Astrocyte (in vitro differentiated cells and primary cell): ENCODE measurements around the gene CCNF. TPM values are rescaled to one million over a fixed set of nuclear protein-coding genes. Genes with fewer than 3 reads are reported as not detected.

Source experiments
- DNase-seq: peaks from one replicate; pipeline ENCODE4 v3.0.0-alpha.2; 2010; ENCODE audit warnings: low read depth
- FAIRE-seq: peaks from 2 replicates; lab custom pipeline; 2011; peaks lifted over from hg19 to GRCh38; lab: Jason Lieb, UNC
- H2AFZ ChIP-seq: 2 replicates; pipeline ENCODE4 v1.6.0; 2012; ENCODE audit warnings: low read depth, low read length, inconsistent platforms
- H3K27ac ChIP-seq: 2 replicates; pipeline ENCODE4 v1.5.1; 2011; ENCODE audit warnings: low read depth, low read length, inconsistent platforms
- H3K27me3 ChIP-seq: 2 replicates; pipeline ENCODE4 v1.6.0; 2011; ENCODE audit warnings: low read length, inconsistent platforms; ENCODE audit not compliant: insufficient read depth
- H3K36me3 ChIP-seq: 2 replicates; pipeline ENCODE4 v1.5.1; 2011; ENCODE audit warnings: low read length, inconsistent platforms; ENCODE audit not compliant: insufficient read depth
- H3K4me1 ChIP-seq: 2 replicates; pipeline ENCODE4 v1.5.1; 2011; ENCODE audit warnings: low read length, inconsistent platforms; ENCODE audit not compliant: insufficient read depth
- H3K4me2 ChIP-seq: 2 replicates; pipeline ENCODE4 v1.6.0; 2012; ENCODE audit warnings: low read length, inconsistent platforms
- H3K4me3 ChIP-seq: 2 replicates; pipeline ENCODE4 v1.5.1; 2011; ENCODE audit warnings: low read depth, mild to moderate bottlenecking, low read length, inconsistent platforms; ENCODE audit not compliant: insufficient read depth
- H3K79me2 ChIP-seq: 2 replicates; pipeline ENCODE4 v1.6.0; 2012; ENCODE audit warnings: mild to moderate bottlenecking, low read length, inconsistent platforms; ENCODE audit not compliant: insufficient read depth
- H3K9ac ChIP-seq: 2 replicates; pipeline ENCODE4 v1.6.0; 2012; ENCODE audit warnings: mild to moderate bottlenecking, low read length, inconsistent platforms
- H3K9me3 ChIP-seq: 2 replicates; pipeline ENCODE4 v1.5.1; 2012; ENCODE audit warnings: low read depth, mild to moderate bottlenecking, low read length, inconsistent platforms; ENCODE audit not compliant: insufficient read depth
- H4K20me1 ChIP-seq: 2 replicates; pipeline ENCODE4 v1.6.0; 2012; ENCODE audit warnings: low read length, inconsistent platforms; ENCODE audit not compliant: insufficient read depth
- H3K27ac Mint-ChIP-seq: one replicate; pipeline ENCODE4 v1.8.0; 2021; ENCODE audit warnings: mild to moderate bottlenecking, mixed read lengths; ENCODE audit not compliant: unreplicated experiment
- H3K27me3 Mint-ChIP-seq: one replicate; pipeline ENCODE4 v1.8.0; 2021; ENCODE audit warnings: low read depth, mixed read lengths; ENCODE audit not compliant: unreplicated experiment
- H3K36me3 Mint-ChIP-seq: one replicate; pipeline ENCODE4 v1.8.0; 2021; ENCODE audit warnings: low read depth, mixed read lengths; ENCODE audit not compliant: unreplicated experiment
- H3K4me1 Mint-ChIP-seq: one replicate; pipeline ENCODE4 v1.8.0; 2021; ENCODE audit warnings: low read depth, mixed read lengths; ENCODE audit not compliant: unreplicated experiment
- H3K4me3 Mint-ChIP-seq: one replicate; pipeline ENCODE4 v1.8.0; 2021; ENCODE audit warnings: mild to moderate bottlenecking, moderate library complexity, mixed read lengths; ENCODE audit not compliant: unreplicated experiment
- H3K9me3 Mint-ChIP-seq: one replicate; pipeline ENCODE4 v1.8.0; 2021; ENCODE audit warnings: mild to moderate bottlenecking, mixed read lengths; ENCODE audit not compliant: unreplicated experiment
- CTCF ChIP-seq: IDR thresholded peaks from 2 replicates; pipeline ENCODE4 v1.5.1; 2011; ENCODE audit warnings: low read depth, mild to moderate bottlenecking, inconsistent platforms, low read length, moderate library complexity; ENCODE audit not compliant: insufficient read depth
- EZH2 ChIP-seq: IDR thresholded peaks from 2 replicates; pipeline ENCODE4 v1.6.1; 2012; ENCODE audit warnings: mild to moderate bottlenecking, low read length, inconsistent platforms; ENCODE audit not compliant: insufficient read depth
- total RNA-seq: library from RNA; stranded (reverse); gene quantifications from 2 replicates; pipeline ENCODE4 v1.2.1, GENCODE V29; 2021

Gene CCNF
- total RNA-seq, 1 donor from 2014 or later, result 6.4 TPM

GRCh38 chr16:2428051-2428783 is 1.0 kb upstream of the CCNF start:
- no peak for FAIRE-seq
- Histone ChIP-seq H3K27me3 (no peaks in the 10 kb centered on the region), H2AFZ (peak overlapping the region; percentile 100), H3K36me3 (peaks cover 6% of the 10 kb centered on the region), H3K4me1 (peaks cover 11% of the 10 kb centered on the region), H3K27ac (peak overlapping the region; percentile 68), H4K20me1 (peaks cover 15% of the 10 kb centered on the region), H3K4me2 (peak overlapping the region; percentile 93), H3K9me3 (no peaks in the 10 kb centered on the region), H3K9ac (peak overlapping the region; percentile 86), H3K4me3 (peak overlapping the region; percentile 70), H3K79me2 (peaks cover 39% of the 10 kb centered on the region)
- Mint-ChIP-seq H3K9me3 (no peaks in the 10 kb centered on the region), H3K27ac (no peak overlapping the region), H3K4me1 (peaks cover 6% of the 10 kb centered on the region), H3K27me3 (peaks cover 20% of the 10 kb centered on the region), H3K4me3 (peak overlapping the region; percentile 82), H3K36me3 (no peaks in the 10 kb centered on the region)
- no peak for DNase-seq
- no peak for TF ChIP-seq EZH2
- no peak for TF ChIP-seq CTCF

GRCh38 chr16:2428784-2429033 is 538 bp upstream of the CCNF start:
- Mint-ChIP-seq H3K36me3 (peaks cover 1% of the 10 kb centered on the region), H3K27ac (no peak overlapping the region), H3K9me3 (no peaks in the 10 kb centered on the region), H3K27me3 (peaks cover 20% of the 10 kb centered on the region), H3K4me3 (peak overlapping the region; percentile 82), H3K4me1 (peaks cover 6% of the 10 kb centered on the region)
- FAIRE-seq (no peak), DNase-seq (no peak)
- Histone ChIP-seq H3K36me3 (peaks cover 6% of the 10 kb centered on the region), H3K27me3 (no peaks in the 10 kb centered on the region), H3K27ac (peak overlapping the region; percentile 68), H3K4me2 (peak overlapping the region; percentile 93), H3K9me3 (no peaks in the 10 kb centered on the region), H3K4me3 (peak overlapping the region; percentile 70), H4K20me1 (peaks cover 15% of the 10 kb centered on the region), H3K9ac (peak overlapping the region; percentile 86), H2AFZ (peak overlapping the region; percentile 100), H3K4me1 (peaks cover 11% of the 10 kb centered on the region), H3K79me2 (peaks cover 42% of the 10 kb centered on the region)
- TF ChIP-seq CTCF (no peak), EZH2 (no peak)
